ENCODE measurements around the gene DDX54. TPM values are rescaled to one million over a fixed set of nuclear protein-coding genes. Genes with fewer than 3 reads are reported as not detected.
A peak's percentile ranks its signal among the peaks of the same experiment; 100 is the strongest.

DDX54 gene
- polyA plus RNA-seq, 3 donors = 7.9 to 32.2 (median 13.6) TPM

- Histone ChIP-seq H3K9me3 (replicated peaks in 1 of 2; ENCODE audit: control insufficient read depth in 1 of 2, insufficient read depth in 1 of 2, low read length in 2 of 2) (peaks cover 0 to 7% of the 10 kb centered on the region in 2 donors), H4K20me1 (ENCODE audit: insufficient read depth, low read length) (no peaks in the 10 kb centered on the region), H3K4me2 (replicated peaks; ENCODE audit: extremely low read depth, low read length, poor library complexity, severe bottlenecking) (no peak within 1 kb of the TSS), H2AFZ (ENCODE audit: insufficient read depth, low read depth, low read length, poor library complexity, severe bottlenecking) (no peak within 1 kb of the TSS), H3K27me3 (ENCODE audit: control insufficient read depth in 2 of 2, insufficient read depth in 2 of 2, low read length in 2 of 2) (peaks cover 22 to 47% of the 10 kb centered on the region in 2 donors), H3K9ac (ENCODE audit: insufficient read depth, low read length, poor library complexity, severe bottlenecking) (no peak within 1 kb of the TSS), H3K36me3 (replicated peaks in 1 of 2; ENCODE audit: control insufficient read depth in 1 of 2, insufficient read depth in 2 of 2, low read length in 2 of 2) (no peaks in the 10 kb centered on the region), H3K4me1 (ENCODE audit: control insufficient read depth in 1 of 2, insufficient read depth in 2 of 2, low read length in 2 of 2) (peaks cover 14 to 28% of the 10 kb centered on the region in 2 donors), H3K4me3 (replicated peaks in 1 of 3; ENCODE audit: low read depth in 2 of 3, low read length in 3 of 3) (no peak within 1 kb of the TSS), H3K27ac (ENCODE audit: low read depth in 1 of 2, low read length in 2 of 2) (no peak within 1 kb of the TSS), H3K79me2 (ENCODE audit: insufficient read depth, low read length) (no peaks in the 10 kb centered on the region)
- WGBS (ENCODE audit: insufficient coverage) = 72% methylated on average over 7 of the region's 22 CpGs
- Mint-ChIP-seq H3K4me1 (peaks cover 28% of the 10 kb centered on the region), H3K27ac (peak within 1 kb of the TSS in 1 of 7 donors; percentile 74), H3K36me3 (peaks cover 0 to 7% of the 10 kb centered on the region in 2 donors), H3K27me3 (ENCODE audit: low read depth in 3 of 3) (peaks cover 51 to 61% (median 54%) of the 10 kb centered on the region in 3 donors), H3K9me3 (peaks cover 0 to 18% (median 6%) of the 10 kb centered on the region in 7 donors), H3K4me3 (peak within 1 kb of the TSS; percentile 27 to 69)
- no peak for TF ChIP-seq CTCF (IDR thresholded peaks at IDR 0.05)
- DNase-seq = peak in 2 of 3 donors; percentile 42 to 47
- intact Hi-C loops (cut with micrococcal nuclease) = loop anchor here in 1 of 2 donors (5.0 to 10.0 kb wide), 2 partner anchors 102 to 265 kb away; no protein-coding TSS in a partner anchor
Observed at GRCh38 chr12:113149361-113150150, 35.7 kb downstream of the DDX54 start, which contains the start of gene CFAP73. Gene CFAP73, plus strand, starts transcription at chr12:113149724. Its CDS starts 134 bp downstream, at chr12:113149858.

- Mint-ChIP-seq H3K4me1 (peaks cover 27% of the 10 kb centered on the region), H3K4me3 (no peak overlapping the region), H3K9me3 (peaks cover 0 to 7% (median 0%) of the 10 kb centered on the region in 7 donors), H3K36me3 (peaks cover 0 to under 1% of the 10 kb centered on the region in 2 donors), H3K27ac (no peak overlapping the region), H3K27me3 (ENCODE audit: low read depth in 3 of 3) (peaks cover 28 to 35% (median 31%) of the 10 kb centered on the region in 3 donors)
- Histone ChIP-seq H3K9me3 (replicated peaks in 1 of 2; ENCODE audit: control insufficient read depth in 1 of 2, insufficient read depth in 1 of 2, low read length in 2 of 2) (no peaks in the 10 kb centered on the region), H2AFZ (ENCODE audit: insufficient read depth, low read depth, low read length, poor library complexity, severe bottlenecking) (no peak overlapping the region), H4K20me1 (ENCODE audit: insufficient read depth, low read length) (no peaks in the 10 kb centered on the region), H3K36me3 (replicated peaks in 1 of 2; ENCODE audit: control insufficient read depth in 1 of 2, insufficient read depth in 2 of 2, low read length in 2 of 2) (no peaks in the 10 kb centered on the region), H3K4me2 (replicated peaks; ENCODE audit: extremely low read depth, low read length, poor library complexity, severe bottlenecking) (no peak overlapping the region), H3K4me3 (replicated peaks in 1 of 3; ENCODE audit: low read depth in 2 of 3, low read length in 3 of 3) (no peak overlapping the region), H3K27me3 (ENCODE audit: control insufficient read depth in 2 of 2, insufficient read depth in 2 of 2, low read length in 2 of 2) (peaks cover 5 to 24% of the 10 kb centered on the region in 2 donors), H3K9ac (ENCODE audit: insufficient read depth, low read length, poor library complexity, severe bottlenecking) (no peak overlapping the region), H3K79me2 (ENCODE audit: insufficient read depth, low read length) (no peaks in the 10 kb centered on the region), H3K4me1 (ENCODE audit: control insufficient read depth in 1 of 2, insufficient read depth in 2 of 2, low read length in 2 of 2) (peaks cover 25 to 31% of the 10 kb centered on the region in 2 donors), H3K27ac (ENCODE audit: low read depth in 1 of 2, low read length in 2 of 2) (no peak overlapping the region)
- no CpG with 5 or more reads among the region's 2 CpGs for WGBS (ENCODE audit: insufficient coverage)
- no peak for DNase-seq
- intact Hi-C loops (cut with micrococcal nuclease) = no loop called here
- no peak for TF ChIP-seq CTCF (IDR thresholded peaks at IDR 0.05)
Observed at GRCh38 chr12:113146999-113147398, 38.3 kb downstream of the DDX54 start.
